DND-41 (cell line): ENCODE data around the gene TYK2.

Experiments
- CTCF ChIP-seq: IDR thresholded peaks from 2 replicates; pipeline ENCODE4 v1.5.1; 2012; ENCODE audit warnings: borderline replicate concordance, low read length, moderate library complexity, mild to moderate bottlenecking; ENCODE audit not compliant: poor library complexity, severe bottlenecking; ENCODE audit errors: extremely low read depth
- EZH2 ChIP-seq: IDR thresholded peaks from 3 replicates; pipeline ENCODE4 v1.6.1; 2012; ENCODE audit warnings: borderline replicate concordance, low read depth, mild to moderate bottlenecking, moderate library complexity, low read length, inconsistent platforms; ENCODE audit not compliant: severe bottlenecking

DNA sequence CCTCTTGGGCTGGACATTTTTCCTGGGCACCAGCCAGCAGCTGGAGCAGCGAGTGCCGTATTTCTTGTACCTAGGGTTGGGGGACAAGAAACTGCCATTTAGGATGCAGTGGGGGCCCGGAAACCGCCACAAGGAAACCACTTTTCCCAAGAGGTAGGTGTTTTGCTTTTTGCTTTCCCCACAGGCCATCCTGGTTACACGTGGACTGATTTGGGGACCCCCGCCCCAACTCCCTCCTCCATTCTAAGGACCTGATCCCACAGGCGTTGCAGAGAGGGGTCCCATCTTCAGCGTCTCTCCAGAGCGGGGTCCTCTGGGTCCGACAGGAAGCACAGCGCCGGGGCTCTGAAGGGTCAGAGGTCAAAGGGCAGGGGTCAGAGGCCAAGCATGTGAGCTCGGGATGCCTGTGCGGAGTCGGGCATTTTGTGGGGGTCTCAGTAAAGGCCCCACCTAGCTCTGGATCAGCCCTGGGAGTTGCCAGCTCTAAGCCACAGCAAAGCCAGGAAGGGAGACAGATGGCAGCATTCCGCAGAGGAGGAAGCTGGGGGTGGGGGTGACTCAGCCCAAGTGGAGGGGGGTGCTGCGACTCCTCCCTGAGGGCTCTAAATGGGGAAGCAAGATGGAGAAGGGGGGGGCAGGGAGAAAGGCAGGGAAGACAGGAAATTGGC, 75.1 kb downstream of the TYK2 start:
- TF ChIP-seq EZH2 (no peak), CTCF (no peak)
